K562 (cell line): ENCODE results near the gene CAPN6. TPM values are rescaled to one million over a fixed set of nuclear protein-coding genes. Genes with fewer than 3 reads are reported as not detected.

Experiments
- polyA plus RNA-seq, 8 experiments: library from polyadenylated mRNA; depleted of rRNA in 4 of 8; stranded (reverse) in 5 of 8; unstranded in 3 of 8; fragments of >200 nt; fragmentation: Nextera tagmentation in 2 of 8; fragmentation: Illumina TruSeq in 1 of 8; extraction: Ambion mirVana in 2 of 8; extraction: Trizol in 1 of 8; gene quantifications; 2 replicates each; pipeline versions ENCODE4 v1.2.1 to v1.2.3, GENCODE V29; 2011 to 2014; ENCODE audit warnings: inconsistent platforms in 1 of 8, missing spikeins in 1 of 8
- total RNA-seq, 7 experiments: library from RNA; depleted of rRNA in 6 of 7; stranded (reverse); fragments of >200 nt in 6 of 7; fragmentation: Illumina TruSeq in 2 of 7; extraction: Trizol in 2 of 7; gene quantifications; 2 replicates each; pipeline versions ENCODE4 v1.2.1 to v1.2.3, GENCODE V29; 2011 to 2021; ENCODE audit warnings: low replicate concordance in 1 of 7
- TF ChIP-seq, protein P1 (sequence below): fragments of 450-650 bp; IDR thresholded peaks from 2 replicates; pipeline ENCODE4 v1.6.1; 2016; ENCODE audit warnings: mild to moderate bottlenecking, moderate library complexity

The CAPN6 gene
- total and polyA plus RNA-seq, 9 of the 15 experiments (the other 6 are each of a cell fraction or from before 2014, with no cell fraction given): 0.11 TPM; not detected in 8

- TF ChIP-seq, protein P1, sequence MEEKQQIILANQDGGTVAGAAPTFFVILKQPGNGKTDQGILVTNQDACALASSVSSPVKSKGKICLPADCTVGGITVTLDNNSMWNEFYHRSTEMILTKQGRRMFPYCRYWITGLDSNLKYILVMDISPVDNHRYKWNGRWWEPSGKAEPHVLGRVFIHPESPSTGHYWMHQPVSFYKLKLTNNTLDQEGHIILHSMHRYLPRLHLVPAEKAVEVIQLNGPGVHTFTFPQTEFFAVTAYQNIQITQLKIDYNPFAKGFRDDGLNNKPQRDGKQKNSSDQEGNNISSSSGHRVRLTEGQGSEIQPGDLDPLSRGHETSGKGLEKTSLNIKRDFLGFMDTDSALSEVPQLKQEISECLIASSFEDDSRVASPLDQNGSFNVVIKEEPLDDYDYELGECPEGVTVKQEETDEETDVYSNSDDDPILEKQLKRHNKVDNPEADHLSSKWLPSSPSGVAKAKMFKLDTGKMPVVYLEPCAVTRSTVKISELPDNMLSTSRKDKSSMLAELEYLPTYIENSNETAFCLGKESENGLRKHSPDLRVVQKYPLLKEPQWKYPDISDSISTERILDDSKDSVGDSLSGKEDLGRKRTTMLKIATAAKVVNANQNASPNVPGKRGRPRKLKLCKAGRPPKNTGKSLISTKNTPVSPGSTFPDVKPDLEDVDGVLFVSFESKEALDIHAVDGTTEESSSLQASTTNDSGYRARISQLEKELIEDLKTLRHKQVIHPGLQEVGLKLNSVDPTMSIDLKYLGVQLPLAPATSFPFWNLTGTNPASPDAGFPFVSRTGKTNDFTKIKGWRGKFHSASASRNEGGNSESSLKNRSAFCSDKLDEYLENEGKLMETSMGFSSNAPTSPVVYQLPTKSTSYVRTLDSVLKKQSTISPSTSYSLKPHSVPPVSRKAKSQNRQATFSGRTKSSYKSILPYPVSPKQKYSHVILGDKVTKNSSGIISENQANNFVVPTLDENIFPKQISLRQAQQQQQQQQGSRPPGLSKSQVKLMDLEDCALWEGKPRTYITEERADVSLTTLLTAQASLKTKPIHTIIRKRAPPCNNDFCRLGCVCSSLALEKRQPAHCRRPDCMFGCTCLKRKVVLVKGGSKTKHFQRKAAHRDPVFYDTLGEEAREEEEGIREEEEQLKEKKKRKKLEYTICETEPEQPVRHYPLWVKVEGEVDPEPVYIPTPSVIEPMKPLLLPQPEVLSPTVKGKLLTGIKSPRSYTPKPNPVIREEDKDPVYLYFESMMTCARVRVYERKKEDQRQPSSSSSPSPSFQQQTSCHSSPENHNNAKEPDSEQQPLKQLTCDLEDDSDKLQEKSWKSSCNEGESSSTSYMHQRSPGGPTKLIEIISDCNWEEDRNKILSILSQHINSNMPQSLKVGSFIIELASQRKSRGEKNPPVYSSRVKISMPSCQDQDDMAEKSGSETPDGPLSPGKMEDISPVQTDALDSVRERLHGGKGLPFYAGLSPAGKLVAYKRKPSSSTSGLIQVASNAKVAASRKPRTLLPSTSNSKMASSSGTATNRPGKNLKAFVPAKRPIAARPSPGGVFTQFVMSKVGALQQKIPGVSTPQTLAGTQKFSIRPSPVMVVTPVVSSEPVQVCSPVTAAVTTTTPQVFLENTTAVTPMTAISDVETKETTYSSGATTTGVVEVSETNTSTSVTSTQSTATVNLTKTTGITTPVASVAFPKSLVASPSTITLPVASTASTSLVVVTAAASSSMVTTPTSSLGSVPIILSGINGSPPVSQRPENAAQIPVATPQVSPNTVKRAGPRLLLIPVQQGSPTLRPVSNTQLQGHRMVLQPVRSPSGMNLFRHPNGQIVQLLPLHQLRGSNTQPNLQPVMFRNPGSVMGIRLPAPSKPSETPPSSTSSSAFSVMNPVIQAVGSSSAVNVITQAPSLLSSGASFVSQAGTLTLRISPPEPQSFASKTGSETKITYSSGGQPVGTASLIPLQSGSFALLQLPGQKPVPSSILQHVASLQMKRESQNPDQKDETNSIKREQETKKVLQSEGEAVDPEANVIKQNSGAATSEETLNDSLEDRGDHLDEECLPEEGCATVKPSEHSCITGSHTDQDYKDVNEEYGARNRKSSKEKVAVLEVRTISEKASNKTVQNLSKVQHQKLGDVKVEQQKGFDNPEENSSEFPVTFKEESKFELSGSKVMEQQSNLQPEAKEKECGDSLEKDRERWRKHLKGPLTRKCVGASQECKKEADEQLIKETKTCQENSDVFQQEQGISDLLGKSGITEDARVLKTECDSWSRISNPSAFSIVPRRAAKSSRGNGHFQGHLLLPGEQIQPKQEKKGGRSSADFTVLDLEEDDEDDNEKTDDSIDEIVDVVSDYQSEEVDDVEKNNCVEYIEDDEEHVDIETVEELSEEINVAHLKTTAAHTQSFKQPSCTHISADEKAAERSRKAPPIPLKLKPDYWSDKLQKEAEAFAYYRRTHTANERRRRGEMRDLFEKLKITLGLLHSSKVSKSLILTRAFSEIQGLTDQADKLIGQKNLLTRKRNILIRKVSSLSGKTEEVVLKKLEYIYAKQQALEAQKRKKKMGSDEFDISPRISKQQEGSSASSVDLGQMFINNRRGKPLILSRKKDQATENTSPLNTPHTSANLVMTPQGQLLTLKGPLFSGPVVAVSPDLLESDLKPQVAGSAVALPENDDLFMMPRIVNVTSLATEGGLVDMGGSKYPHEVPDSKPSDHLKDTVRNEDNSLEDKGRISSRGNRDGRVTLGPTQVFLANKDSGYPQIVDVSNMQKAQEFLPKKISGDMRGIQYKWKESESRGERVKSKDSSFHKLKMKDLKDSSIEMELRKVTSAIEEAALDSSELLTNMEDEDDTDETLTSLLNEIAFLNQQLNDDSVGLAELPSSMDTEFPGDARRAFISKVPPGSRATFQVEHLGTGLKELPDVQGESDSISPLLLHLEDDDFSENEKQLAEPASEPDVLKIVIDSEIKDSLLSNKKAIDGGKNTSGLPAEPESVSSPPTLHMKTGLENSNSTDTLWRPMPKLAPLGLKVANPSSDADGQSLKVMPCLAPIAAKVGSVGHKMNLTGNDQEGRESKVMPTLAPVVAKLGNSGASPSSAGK: no peak
Observed at GRCh38 chrX:111216293-111216801, 53.9 kb downstream of the CAPN6 start (continued).
